Amniotic stem cell (primary cell): ENCODE results near the gene TIPRL.
A peak's percentile ranks its signal among the peaks of the same experiment; 100 is the strongest.
"Not testable (repeated sequence)": the region's sequence is repeated elsewhere in the genome, so short reads cannot be mapped to it uniquely, and the experiment has no call there.

Experiments
- DNase-seq: peaks from one replicate; lab custom pipeline; 2025; lab: John Stamatoyannopoulos, UW

The TIPRL gene

DNA sequence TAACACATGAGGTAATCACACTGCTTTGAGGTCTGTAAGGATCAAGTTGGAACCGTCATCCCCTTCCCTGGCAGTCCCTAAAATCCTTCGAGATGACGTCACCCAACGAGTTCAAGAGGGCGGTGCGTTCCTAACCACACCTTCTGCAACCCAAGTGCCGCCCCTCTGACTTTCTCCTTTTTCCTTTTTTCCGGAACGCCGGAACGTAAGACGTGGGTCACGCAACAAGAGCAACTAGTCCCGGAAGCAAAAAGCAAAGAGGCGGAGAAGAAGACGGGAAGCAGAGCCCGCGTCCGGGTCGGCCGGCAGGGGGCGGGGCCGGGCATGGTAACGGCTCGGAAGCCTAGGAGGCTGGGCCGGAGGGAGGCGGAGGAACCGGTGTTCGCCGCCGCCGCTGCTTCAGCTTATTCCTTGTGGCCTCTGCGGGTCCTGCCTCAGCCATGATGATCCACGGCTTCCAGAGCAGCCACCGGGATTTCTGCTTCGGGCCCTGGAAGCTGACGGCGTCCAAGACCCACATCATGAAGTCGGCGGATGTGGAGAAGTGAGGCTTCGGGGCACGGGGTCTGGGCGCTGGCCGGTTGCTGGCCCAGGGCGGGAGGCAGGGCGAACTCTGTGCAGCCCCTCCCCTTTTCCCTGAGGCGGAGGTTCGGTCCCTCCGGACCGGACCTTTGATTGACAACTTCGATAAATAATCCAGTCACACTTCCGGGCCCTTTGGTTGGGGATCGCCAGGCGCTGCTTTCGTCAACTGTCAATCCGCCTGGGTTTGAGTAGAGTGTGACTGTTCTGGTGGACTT, at the start of gene TIPRL:
Gene TIPRL (plus strand): TSS at position 325 of the 800 bp plus-strand sequence. CDS start 116 bp downstream, at position 441.
- peak; percentile 95 for DNase-seq

- no peak for DNase-seq
These were observed 48.8 kb upstream of the TIPRL start for GRCh38 chr1:168129933-168130332.

- no peak for DNase-seq
These were observed 44.6 kb upstream of the TIPRL start for GRCh38 chr1:168134132-168134531.

DNA sequence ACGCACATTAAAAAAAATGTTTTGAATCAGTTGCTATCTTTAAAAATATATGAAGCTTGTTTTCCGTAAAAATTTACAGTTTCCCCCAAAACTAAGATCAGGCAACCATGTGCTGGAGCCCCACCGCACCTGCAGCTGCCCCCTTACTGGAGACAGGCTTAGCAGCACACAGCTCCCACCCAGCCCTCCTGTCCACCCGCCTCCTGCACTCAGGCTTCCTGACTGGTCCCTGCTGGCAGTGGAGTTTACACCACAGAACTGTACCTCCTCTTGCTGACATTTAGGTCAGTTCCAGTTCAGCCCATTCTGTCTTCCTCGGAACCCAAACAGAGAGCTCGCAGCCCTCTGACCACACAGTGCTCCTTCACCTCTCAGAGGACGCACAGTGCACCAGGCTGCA, 44.1 kb upstream of the TIPRL start:
- DNase-seq: no peak

GRCh38 chr1:168135116-168135920, 43.4 kb upstream of the TIPRL start:
- DNase-seq: no peak

GRCh38 chr1:168135921-168136708, 42.6 kb upstream of the TIPRL start:
- no peak for DNase-seq

DNA sequence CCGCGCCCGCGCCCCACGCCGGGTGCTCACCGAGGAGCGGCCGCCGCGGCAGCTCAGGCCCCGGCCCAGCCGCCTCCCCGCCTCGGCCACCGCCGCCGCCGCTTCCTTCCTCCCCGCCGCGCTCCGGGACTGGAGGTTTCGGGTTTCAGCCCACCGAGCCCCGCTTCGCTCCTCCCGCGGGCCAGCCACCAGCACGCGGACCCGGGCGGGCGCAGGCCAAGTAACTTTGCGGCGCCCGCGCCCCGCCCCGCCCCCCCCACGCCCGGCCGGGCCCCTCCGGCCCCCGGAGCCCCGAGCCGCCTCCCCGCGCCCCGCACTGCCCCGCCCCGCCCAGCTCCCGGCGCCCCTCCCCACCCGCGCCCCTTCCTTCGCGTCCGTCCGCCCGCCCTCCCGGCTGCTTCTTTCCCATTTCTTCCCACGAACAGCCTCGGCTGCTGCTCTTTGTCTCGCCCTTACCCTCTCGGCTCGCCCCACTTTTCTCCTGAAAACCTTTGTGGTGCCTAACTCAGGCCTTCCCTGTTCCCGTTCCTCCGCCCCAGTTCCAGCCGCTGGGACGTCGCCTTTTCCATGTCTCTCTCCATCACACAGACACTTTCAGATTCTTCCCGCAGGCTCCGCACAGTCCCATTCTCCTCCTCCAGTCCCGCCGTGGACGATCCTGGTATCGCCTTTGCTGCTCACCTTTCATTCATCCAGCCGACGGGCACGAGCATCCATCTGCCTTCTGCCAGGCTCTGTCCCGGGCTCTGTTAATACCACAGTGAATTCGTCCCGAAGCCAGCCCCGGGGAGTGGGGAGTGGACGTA, 41.9 kb upstream of the TIPRL start, which contains the start of gene GPR161:
Gene GPR161 (minus strand): TSS at position 222 of the 806 bp plus-strand sequence. CDS start 32,080 bp downstream, outside the sequence.
- DNase-seq: no peak

DNA sequence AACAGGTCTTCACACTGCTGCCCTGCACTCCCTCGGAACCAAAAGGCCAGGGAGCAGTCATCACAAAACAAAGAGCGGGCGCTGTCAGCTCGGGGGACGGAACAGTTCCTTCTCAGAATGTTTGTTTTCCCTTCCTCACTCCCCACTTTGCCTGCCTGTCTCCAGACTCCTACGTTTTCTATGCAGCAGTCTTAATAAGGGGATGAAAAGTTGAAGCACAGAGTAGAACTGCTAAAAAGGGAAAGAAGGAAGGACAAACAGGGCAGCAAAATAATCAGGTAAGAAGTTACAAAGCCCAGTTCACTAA, 41.3 kb upstream of the TIPRL start:
- no peak for DNase-seq

- no peak for DNase-seq
These were observed 40.6 kb upstream of the TIPRL start for GRCh38 chr1:168138134-168138533.

DNA sequence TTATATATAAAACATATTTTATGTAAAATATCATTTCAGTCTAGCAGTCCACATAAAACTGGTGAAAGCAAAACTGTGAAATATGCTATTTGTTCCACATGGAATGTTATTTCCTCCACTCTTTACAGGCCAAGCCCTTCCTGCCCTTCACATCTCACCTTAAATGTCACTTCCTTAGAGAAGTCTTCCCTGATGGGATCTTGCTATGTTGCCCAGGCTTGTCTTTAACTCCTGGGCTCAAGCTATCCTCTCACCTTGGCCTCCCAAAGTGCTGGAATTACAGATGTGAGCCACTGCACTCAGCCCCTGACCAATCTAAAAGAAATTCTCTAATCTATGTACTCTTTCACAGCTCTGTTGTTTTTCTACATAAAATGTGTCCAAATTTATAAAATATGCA, 39.7 kb upstream of the TIPRL start:
- no peak for DNase-seq

GRCh38 chr1:168141871-168142385, 36.8 kb upstream of the TIPRL start:
- DNase-seq: no peak

DNA sequence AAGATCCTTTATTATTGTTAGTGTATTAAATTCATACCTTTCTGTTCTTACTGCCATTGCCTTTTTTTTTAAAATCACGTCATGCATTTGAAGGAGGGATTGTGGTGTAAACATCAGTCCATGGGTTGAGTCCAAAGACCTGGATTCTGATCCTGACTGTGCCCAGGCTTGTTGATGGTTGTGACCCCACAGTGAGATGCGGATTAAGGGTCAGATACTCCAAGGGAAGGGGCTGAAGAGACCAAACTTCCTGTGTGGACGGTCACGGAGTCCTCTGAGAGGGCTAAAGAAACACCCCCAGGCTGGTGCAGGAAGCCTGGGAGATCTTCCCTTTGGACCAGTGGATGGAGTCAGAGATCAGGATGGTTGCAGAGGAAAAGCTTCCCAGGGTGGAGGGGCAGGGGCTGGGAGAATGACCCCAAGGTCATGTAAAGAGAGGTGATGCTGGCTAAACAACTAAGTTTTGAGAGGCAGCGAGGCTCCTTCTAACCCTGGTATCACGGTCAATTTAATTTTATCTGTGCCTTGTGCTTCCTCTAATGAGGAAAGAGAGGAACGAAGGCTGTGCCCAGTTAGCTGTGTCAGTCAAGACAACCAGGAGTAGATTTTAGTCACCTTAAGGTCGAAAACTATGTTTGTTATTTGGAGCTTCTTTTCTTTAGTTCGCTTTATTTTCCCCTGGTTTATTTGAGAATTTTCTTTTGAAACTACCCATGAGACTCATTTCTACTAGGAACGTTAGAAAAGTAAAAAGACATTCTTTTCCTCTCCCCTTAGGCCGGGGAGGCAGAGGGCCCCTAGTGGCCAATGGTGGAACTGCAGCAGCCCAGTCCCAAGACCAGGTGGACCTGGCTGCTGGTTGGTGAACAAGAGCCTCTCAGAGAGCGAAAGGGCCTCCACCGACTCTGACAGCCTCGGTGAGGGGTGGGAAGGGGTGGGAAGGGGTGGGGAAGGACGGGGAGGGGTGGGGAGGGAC, 33.3 kb upstream of the TIPRL start:
- peak; percentile 55 for DNase-seq

- DNase-seq: no peak
These were observed 32.6 kb upstream of the TIPRL start for GRCh38 chr1:168146160-168146539.

DNA sequence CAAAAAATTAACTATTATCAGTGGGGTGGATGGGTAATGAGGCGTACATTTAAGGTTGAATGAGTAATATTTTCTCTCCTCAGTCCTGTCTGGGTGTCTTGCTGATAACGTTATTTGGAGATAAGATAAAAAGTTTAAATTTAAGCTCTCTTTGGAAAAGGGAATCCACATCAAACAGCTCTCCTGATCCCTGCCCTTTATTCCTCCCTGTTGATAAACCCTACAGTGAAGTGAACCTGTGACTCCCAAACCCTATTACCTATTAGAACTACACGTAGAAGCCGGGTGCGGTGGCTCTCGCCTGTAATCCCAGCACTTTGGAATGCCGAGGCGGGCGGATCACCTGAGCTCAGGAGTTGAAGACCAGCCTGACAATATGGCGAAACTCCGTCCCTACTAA, 32.1 kb upstream of the TIPRL start:
- no peak for DNase-seq

DNA sequence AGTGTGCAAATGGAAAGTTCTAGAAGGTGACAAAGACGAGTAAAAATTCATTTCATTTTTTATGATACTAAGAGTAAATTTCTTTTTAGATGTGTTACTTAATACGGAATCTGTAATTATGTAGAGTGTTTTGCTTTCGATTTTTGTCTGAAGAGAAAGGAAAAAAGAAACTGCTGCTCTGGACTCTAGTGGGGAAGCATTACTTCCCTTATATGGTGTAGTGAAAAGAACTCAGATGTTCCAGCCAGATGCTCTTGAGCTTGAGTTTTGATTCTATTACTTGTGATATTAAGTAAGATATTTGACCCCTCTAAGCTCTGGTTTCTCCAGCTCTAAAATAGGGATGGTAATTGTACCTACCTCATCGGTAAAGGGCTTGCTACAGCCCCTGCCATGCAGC, 29.8 kb upstream of the TIPRL start:
- DNase-seq: no peak

DNA sequence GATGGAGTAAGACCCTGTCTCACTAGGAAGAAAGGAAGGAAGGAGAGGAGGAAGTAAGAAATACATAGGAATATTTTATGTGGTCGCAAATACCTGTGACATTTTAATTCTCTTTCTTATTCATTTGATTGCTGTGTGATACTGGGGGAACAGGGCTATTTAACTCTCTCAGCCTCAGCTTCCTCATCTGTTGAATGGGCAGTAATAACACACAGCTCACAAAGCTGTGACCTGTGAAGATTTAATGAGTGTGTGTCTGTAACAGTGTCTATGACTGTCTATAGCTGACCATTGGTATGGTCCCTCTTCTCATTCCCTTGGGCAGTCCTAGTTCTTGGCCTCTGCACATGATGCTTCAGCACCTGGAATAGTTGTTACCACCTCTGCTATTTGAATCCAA, 28.5 kb upstream of the TIPRL start:
- no peak for DNase-seq

DNA sequence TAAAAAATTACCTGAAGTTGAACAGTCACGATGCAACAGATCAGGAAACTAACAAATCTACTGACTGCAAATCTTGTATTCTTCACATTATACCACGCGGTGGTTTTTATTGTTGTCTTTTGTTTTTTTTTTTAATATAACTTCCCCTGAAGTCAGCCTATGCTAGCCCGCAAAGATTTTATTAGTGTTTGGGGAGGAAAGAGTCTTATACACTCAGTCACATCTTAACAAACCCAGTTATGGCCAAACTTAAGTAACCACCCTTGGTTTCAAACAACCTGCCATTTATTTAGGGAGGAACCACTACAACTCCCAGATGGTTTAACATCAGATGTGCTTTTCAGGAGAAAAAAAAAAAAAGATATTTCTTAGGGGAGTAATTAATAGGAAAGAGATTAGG, 26.8 kb upstream of the TIPRL start:
- no peak for DNase-seq

DNA sequence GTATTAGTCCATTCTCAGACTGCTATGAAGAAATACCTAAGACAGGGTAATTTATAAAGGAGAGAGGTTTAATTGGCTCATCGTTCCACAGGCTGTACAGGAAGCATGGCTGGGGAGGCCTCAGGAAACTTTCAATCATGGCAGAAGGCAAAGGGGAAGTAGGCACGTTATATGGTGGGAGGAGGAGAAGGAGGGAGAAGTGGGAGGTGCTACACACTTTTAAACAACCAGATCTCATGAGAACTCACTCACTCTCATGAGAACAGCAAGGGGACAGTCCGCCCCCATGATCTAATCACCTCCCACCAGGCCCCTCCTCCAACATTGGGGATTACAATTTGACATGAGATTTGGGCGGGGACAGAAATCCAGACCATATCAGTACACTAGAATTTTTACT, 24.1 kb upstream of the TIPRL start:
- not testable (repeated sequence) for DNase-seq

DNA sequence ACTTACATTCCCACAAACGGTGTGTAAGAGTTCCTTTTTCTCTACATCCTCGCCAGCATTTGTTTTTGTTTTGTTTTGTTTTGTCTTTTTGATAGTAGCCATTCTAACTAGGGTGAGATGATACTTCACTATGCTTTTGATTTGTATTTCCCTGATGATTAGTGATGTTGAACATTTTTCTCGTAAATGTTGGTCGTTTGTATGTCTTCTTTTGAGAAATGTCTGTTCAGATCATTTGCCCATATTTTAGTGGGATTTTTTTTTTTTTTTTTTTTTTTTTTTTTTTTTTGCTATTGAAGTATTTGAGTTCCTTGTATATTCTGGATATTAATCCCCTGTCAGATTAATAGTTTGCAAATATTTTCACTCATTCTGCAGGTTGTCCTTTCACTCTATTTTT, 22.9 kb upstream of the TIPRL start:
- no peak for DNase-seq

GRCh38 chr1:168157638-168158037, 21.1 kb upstream of the TIPRL start:
- DNase-seq: no peak
